H9 (cell line): Measurements from ENCODE around the gene SPDYC. TPM values are rescaled to one million over a fixed set of nuclear protein-coding genes. Genes with fewer than 3 reads are reported as not detected.
A peak's percentile ranks its signal among the peaks of the same experiment; 100 is the strongest.

Experiments
- DNase-seq: peaks from one replicate; pipeline ENCODE4 v3.0.0-alpha.2; 2017
- H2AFZ ChIP-seq: one replicate; pipeline ENCODE4 v1.6.1; 2013; ENCODE audit warnings: mild to moderate bottlenecking, low read length, control low read depth, moderate library complexity
- H2AK5ac ChIP-seq: 2 replicates; pipeline ENCODE4 v1.6.1; 2013; ENCODE audit warnings: low read length, control low read depth, mixed read lengths; ENCODE audit not compliant: insufficient read length
- H2BK120ac ChIP-seq: one replicate; pipeline ENCODE4 v1.6.1; 2013; ENCODE audit warnings: low read depth, mild to moderate bottlenecking, low read length, control low read depth, inconsistent platforms; ENCODE audit not compliant: poor library complexity, severe bottlenecking
- H2BK12ac ChIP-seq: 2 replicates; pipeline ENCODE4 v1.6.1; 2013; ENCODE audit warnings: low read length, control low read depth, mixed read lengths, low read depth; ENCODE audit not compliant: insufficient read length
- H2BK15ac ChIP-seq: 2 replicates; pipeline ENCODE4 v1.6.1; 2013; ENCODE audit warnings: low read depth, low read length, control low read depth
- H2BK20ac ChIP-seq: one replicate; pipeline ENCODE4 v1.6.1; 2013; ENCODE audit warnings: low read depth, mild to moderate bottlenecking, low read length, control low read depth, inconsistent platforms; ENCODE audit not compliant: poor library complexity, severe bottlenecking
- H2BK5ac ChIP-seq: 2 replicates; pipeline ENCODE4 v1.6.1; 2013; ENCODE audit warnings: low read length, control low read depth, mixed read lengths; ENCODE audit not compliant: insufficient read length
- H3K14ac ChIP-seq: 2 replicates; pipeline ENCODE4 v1.6.1; 2013; ENCODE audit warnings: low read length, control low read depth; ENCODE audit not compliant: insufficient read depth
- H3K18ac ChIP-seq: 2 replicates; pipeline ENCODE4 v1.6.1; 2013; ENCODE audit warnings: low read depth, mild to moderate bottlenecking, mixed read lengths, low read length, control low read depth; ENCODE audit not compliant: insufficient read length
- H3K23ac ChIP-seq: 2 replicates; pipeline ENCODE4 v1.6.1; 2013; ENCODE audit warnings: low read length, control low read depth, mixed read lengths, low read depth; ENCODE audit not compliant: insufficient read length
- H3K23me2 ChIP-seq: 2 replicates; pipeline ENCODE4 v1.6.1; 2013; ENCODE audit warnings: low read depth, mild to moderate bottlenecking, mixed read lengths, low read length, control low read depth; ENCODE audit not compliant: insufficient read length, poor library complexity, severe bottlenecking
- H3K27ac ChIP-seq: 2 replicates; pipeline ENCODE4 v1.5.1; 2013; ENCODE audit warnings: low read length, control low read depth, mixed read lengths, low read depth; ENCODE audit not compliant: insufficient read length
- H3K27me3 ChIP-seq: 2 replicates; pipeline ENCODE4 v1.6.1; 2013; ENCODE audit warnings: low read length, control low read depth, inconsistent platforms; ENCODE audit not compliant: insufficient read depth
- H3K4ac ChIP-seq: 2 replicates; pipeline ENCODE4 v1.6.1; 2013; ENCODE audit warnings: low read depth, mild to moderate bottlenecking, control low read depth, inconsistent platforms, low read length, moderate library complexity
- H3K4me1 ChIP-seq: 2 replicates; pipeline ENCODE4 v1.6.1; 2013; ENCODE audit warnings: low read length, control low read depth, inconsistent platforms; ENCODE audit not compliant: insufficient read depth
- H3K4me2 ChIP-seq: 2 replicates; pipeline ENCODE4 v1.6.1; 2013; ENCODE audit warnings: low read length, control low read depth, mixed read lengths; ENCODE audit not compliant: insufficient read length, insufficient read depth
- H3K56ac ChIP-seq: 2 replicates; pipeline ENCODE4 v1.6.1; 2013; ENCODE audit warnings: low read depth, mild to moderate bottlenecking, mixed read lengths, low read length, control low read depth; ENCODE audit not compliant: insufficient read length
- H3K79me1 ChIP-seq: 2 replicates; pipeline ENCODE4 v1.6.1; 2013; ENCODE audit warnings: low read depth, mild to moderate bottlenecking, moderate library complexity, low read length, control low read depth, inconsistent platforms; ENCODE audit not compliant: insufficient read depth, poor library complexity, severe bottlenecking
- H3K79me2 ChIP-seq: 2 replicates; pipeline ENCODE4 v1.6.1; 2013; ENCODE audit warnings: low read length, control low read depth, inconsistent platforms; ENCODE audit not compliant: insufficient read depth
- H3K9ac ChIP-seq: 2 replicates; pipeline ENCODE4 v1.6.1; 2013; ENCODE audit warnings: low read length, control low read depth, mixed read lengths; ENCODE audit not compliant: insufficient read length; ENCODE audit errors: extremely low read depth
- H3K9me3 ChIP-seq: one replicate; pipeline ENCODE4 v1.6.1; 2013; ENCODE audit warnings: low read depth, low read length, inconsistent platforms; ENCODE audit not compliant: control insufficient read depth
- H3T11ph ChIP-seq: one replicate; pipeline ENCODE4 v1.6.1; 2013; ENCODE audit warnings: mild to moderate bottlenecking, low read length, control low read depth, inconsistent platforms
- H4K20me1 ChIP-seq: one replicate; pipeline ENCODE4 v1.6.1; 2013; ENCODE audit not compliant: control insufficient read depth, insufficient read length, insufficient read depth
- H4K5ac ChIP-seq: 2 replicates; pipeline ENCODE4 v1.6.1; 2013; ENCODE audit warnings: low read depth, mild to moderate bottlenecking, mixed read lengths, low read length, control low read depth; ENCODE audit not compliant: insufficient read length
- H4K8ac ChIP-seq: replicated peaks from 2 replicates; pipeline ENCODE4 v1.6.1; 2013; ENCODE audit warnings: low read length, control low read depth, mixed read lengths, low read depth; ENCODE audit not compliant: insufficient read length
- H4K91ac ChIP-seq: 2 replicates; pipeline ENCODE4 v1.6.1; 2013; ENCODE audit warnings: low read depth, mild to moderate bottlenecking, moderate library complexity, mixed read lengths, low read length, control low read depth; ENCODE audit not compliant: insufficient read length
- H3K27ac Mint-ChIP-seq, 3 experiments: 2 replicates in 2 of 3; 3 replicates in 1 of 3; pipeline ENCODE4 v1.8.0; 2020 to 2021; ENCODE audit warnings: mixed read lengths in 3 of 3, mild to moderate bottlenecking in 1 of 3, moderate library complexity in 1 of 3
- H3K27me3 Mint-ChIP-seq: 2 replicates; pipeline ENCODE4 v1.8.0; 2021; ENCODE audit warnings: low read depth, mild to moderate bottlenecking, moderate library complexity, mixed read lengths
- H3K36me3 Mint-ChIP-seq, 3 experiments: 2 replicates in 2 of 3; 3 replicates in 1 of 3; pipeline ENCODE4 v1.8.0; 2020 to 2021; ENCODE audit warnings: low read depth in 3 of 3, mixed read lengths in 3 of 3; ENCODE audit not compliant: insufficient read depth in 1 of 3
- H3K4me1 Mint-ChIP-seq, 2 experiments: 2 replicates each; pipeline ENCODE4 v1.8.0; 2020; ENCODE audit warnings: mixed read lengths in 2 of 2
- H3K4me3 Mint-ChIP-seq, 2 experiments: 2 replicates in 1 of 2; 3 replicates in 1 of 2; pipeline ENCODE4 v1.8.0; 2020 to 2021; ENCODE audit warnings: mild to moderate bottlenecking in 2 of 2, mixed read lengths in 2 of 2, moderate library complexity in 1 of 2
- H3K9me3 Mint-ChIP-seq, 2 experiments: 2 replicates in 1 of 2; 3 replicates in 1 of 2; pipeline ENCODE4 v1.8.0; 2020; ENCODE audit warnings: mild to moderate bottlenecking in 2 of 2, mixed read lengths in 2 of 2, moderate library complexity in 1 of 2
- WGBS: extraction: QIAGEN DNeasy Blood & Tissue Kit; methylation state at CpG from one replicate; pipeline ENCODE4 v1.1.7; 2013; ENCODE audit warnings: missing lambda C conversion rate, low lambda C conversion rate, mixed read lengths; ENCODE audit not compliant: insufficient read length; ENCODE audit errors: extremely low coverage; 5-methylcytosine and 5-hydroxymethylcytosine counted together
- total RNA-seq: library from RNA; stranded (reverse); gene quantifications from 2 replicates; pipeline ENCODE4 v1.2.1, GENCODE V29; 2021
- TF ChIP-seq, protein P1 (sequence below): fragments of 200-600 bp; sonication (generic); conservative IDR thresholded peaks from 3 replicates; pipeline ENCODE4 v1.8.0; 2021; ENCODE audit warnings: antibody characterized with exemption, mild to moderate bottlenecking

Gene SPDYC
- total RNA-seq, 1 experiment from 2014 or later, result 0.61 TPM

GRCh38 chr11:65133724-65134123, 36.3 kb upstream of the SPDYC start:
- H3K27me3 Mint-ChIP-seq, result no peaks in the 10 kb centered on the region
- no peak overlapping the region for H2BK15ac ChIP-seq
- no peak overlapping the region for H3T11ph ChIP-seq
- WGBS, result no CpG with 5 or more reads among the region's 20 CpGs
- no peak overlapping the region for H2AK5ac ChIP-seq
- H3K27ac ChIP-seq, result no peak overlapping the region
- no peak overlapping the region for H4K91ac ChIP-seq
- H3K9me3 Mint-ChIP-seq, result no peaks in the 10 kb centered on the region; a peak in 1 of 5 replicates
- peaks cover 14% of the 10 kb centered on the region for H3K23me2 ChIP-seq
- H3K18ac ChIP-seq, result no peak overlapping the region
- no peaks in the 10 kb centered on the region for H3K9me3 ChIP-seq
- no peak overlapping the region for H3K4ac ChIP-seq
- H3K4me2 ChIP-seq, result peak overlapping the region; percentile 58
- H3K9ac ChIP-seq, result peak overlapping the region; percentile 96
- H3K56ac ChIP-seq, result no peak overlapping the region
- H3K4me3 Mint-ChIP-seq, result peak overlapping the region; percentile 93 to 95
- no peak overlapping the region for H2AFZ ChIP-seq
- no peak overlapping the region for H3K14ac ChIP-seq
- H4K8ac ChIP-seq, result no peak overlapping the region
- H3K23ac ChIP-seq, result no peak overlapping the region
- H4K5ac ChIP-seq, result no peak overlapping the region
- no peak overlapping the region for H2BK120ac ChIP-seq
- no peaks in the 10 kb centered on the region for H3K27me3 ChIP-seq
- no peak overlapping the region for H2BK12ac ChIP-seq
- no peak overlapping the region for H2BK5ac ChIP-seq
- H3K36me3 Mint-ChIP-seq, result peaks cover 5 to 31% (median 26%) of the 10 kb centered on the region in 3 experiments; a peak in 6 of 7 replicates
- TF ChIP-seq, protein P1, sequence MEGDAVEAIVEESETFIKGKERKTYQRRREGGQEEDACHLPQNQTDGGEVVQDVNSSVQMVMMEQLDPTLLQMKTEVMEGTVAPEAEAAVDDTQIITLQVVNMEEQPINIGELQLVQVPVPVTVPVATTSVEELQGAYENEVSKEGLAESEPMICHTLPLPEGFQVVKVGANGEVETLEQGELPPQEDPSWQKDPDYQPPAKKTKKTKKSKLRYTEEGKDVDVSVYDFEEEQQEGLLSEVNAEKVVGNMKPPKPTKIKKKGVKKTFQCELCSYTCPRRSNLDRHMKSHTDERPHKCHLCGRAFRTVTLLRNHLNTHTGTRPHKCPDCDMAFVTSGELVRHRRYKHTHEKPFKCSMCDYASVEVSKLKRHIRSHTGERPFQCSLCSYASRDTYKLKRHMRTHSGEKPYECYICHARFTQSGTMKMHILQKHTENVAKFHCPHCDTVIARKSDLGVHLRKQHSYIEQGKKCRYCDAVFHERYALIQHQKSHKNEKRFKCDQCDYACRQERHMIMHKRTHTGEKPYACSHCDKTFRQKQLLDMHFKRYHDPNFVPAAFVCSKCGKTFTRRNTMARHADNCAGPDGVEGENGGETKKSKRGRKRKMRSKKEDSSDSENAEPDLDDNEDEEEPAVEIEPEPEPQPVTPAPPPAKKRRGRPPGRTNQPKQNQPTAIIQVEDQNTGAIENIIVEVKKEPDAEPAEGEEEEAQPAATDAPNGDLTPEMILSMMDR, result no peak
- no peaks in the 10 kb centered on the region for H4K20me1 ChIP-seq
- no peak for DNase-seq
- no peak overlapping the region for H2BK20ac ChIP-seq
- no peaks in the 10 kb centered on the region for H3K79me2 ChIP-seq
- H3K27ac Mint-ChIP-seq, result peak overlapping the region; percentile 100; a peak in 6 of 7 replicates
- H3K4me1 ChIP-seq, result no peaks in the 10 kb centered on the region
- no peaks in the 10 kb centered on the region for H3K79me1 ChIP-seq
- H3K4me1 Mint-ChIP-seq, result peaks cover 19 to 23% of the 10 kb centered on the region in 2 experiments
